CD4-positive, alpha-beta T cell treated with Interleukin-21 for 1 hour (primary cell): Measurements from ENCODE around the gene OLFML2B.
"Not testable (repeated sequence)": the region's sequence is repeated elsewhere in the genome, so short reads cannot be mapped to it uniquely, and the experiment has no call there.

Experiments
- DNase-seq: peaks from one replicate; pipeline ENCODE4 v3.0.0-alpha.2; 2020

OLFML2B gene

DNA sequence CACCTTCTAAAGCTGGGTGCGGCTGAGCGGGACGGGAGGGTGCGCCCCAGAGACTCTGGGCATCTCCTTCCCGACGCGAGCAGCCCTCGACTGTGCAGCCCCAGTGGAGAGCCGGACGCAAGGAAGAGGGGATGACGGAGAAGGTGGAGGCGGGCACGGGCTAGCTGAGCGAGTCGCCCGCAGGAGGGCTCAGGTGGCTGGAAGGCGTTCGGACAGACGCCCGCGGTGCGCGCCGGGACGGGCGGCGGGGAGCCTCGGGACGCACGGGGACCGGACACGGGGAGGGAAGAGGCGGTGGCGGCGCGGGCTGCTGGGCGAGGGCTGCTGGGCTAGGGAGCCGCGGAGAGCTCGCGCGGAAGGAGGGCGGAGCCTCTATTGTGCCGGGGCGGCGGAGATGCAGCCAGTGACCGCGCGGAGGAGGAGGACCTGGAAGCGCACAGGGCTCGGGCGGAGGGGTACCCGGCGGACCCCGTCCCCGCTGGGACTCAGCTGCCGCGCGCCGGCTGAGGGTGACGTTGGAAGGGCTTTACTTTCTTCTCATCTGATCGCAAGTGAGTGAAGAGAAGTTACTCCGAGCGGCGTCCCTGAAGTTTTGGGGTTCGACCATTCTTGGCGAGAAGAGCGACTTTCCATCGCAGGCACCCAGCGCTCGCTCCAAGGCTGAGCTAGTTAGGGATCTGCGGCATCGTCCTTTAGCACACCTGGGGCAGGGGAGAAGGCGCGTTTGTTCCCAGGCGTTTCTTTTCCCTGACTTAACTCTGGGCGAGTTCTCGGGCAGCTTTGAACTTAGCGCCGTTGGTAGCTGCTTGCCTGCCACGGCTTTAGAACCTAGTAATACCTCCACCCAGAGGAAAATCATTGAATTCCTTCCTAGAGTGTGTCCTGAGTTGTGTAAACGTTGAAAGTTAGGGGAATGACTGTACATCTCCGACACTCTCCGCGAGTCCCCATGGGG lies at the start of gene OLFML2B:
Gene OLFML2B (minus strand): TSS at position 323 of the 955 bp plus-strand sequence. CDS start 439 bp downstream, outside the sequence.
- peak; percentile 44 for DNase-seq

DNA sequence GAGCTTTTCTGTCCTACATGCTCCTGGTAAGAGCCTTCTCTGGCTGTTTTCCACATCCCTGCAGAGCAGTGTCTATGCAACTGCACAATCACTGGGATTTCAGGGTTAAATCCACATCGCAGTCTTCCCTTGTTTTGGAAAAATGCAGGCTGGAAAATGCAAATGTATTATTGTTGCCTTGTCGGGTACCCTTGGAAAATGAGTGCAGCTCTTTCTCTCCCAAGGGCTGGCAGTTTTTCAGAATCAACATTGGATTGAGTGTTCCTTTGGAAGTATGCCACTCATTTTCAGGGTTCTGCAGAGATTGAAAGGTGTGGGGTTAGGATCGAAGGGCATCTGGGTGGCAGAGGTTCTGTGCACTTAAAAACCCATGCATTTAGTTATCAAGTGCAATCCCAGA lies 49.1 kb upstream of the OLFML2B start:
- no peak for DNase-seq

DNA sequence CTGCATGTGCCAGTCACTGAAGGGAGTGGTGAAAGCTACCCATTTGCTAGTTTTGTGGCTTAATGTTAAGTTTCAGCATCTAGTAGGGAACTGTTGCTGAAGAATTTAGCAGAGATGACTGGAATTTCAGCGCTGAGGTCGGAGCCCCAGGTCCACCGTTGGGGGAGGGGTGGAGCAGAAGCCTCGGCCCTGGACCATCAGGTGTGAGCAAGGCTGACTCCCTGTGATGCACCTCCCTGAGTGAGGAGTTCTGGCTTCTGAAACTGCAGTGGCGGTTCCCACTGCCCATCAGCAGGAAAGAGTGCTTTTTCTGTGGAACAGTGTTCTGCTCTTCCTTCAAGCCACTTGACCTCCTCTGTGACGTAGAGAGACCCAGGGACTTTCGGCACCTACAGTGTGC lies 47.2 kb upstream of the OLFML2B start:
- no peak for DNase-seq

DNA sequence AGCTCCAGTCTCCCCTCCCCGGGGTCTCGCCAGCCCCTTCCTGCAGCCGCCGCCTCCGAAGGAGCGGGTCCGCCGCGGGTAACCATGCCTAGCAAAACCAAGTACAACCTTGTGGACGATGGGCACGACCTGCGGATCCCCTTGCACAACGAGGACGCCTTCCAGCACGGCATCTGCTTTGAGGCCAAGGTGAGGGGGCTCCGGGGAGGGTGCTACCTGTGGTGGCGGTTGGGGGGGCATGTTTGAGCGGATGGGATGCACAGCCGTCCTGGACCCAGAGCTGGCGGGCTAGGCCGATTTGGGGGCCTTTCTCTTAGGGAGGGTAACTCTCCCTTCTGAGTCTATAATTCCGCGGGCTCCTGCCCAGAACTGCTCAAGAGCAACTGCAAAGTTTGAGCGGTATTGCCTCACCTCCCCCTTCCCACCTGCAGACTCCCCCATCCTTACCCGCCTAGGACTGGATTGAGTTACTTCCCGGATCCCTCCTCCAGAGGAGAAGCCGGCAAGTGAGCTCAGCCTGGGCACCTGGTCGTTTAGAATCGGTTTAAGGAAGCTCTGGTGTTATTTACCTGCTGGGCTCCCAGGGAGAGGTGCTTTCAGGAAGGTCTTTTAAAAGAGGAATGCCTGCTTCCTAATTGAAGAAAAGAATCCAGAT lies 46.6 kb upstream of the OLFML2B start:
- no peak for DNase-seq

DNA sequence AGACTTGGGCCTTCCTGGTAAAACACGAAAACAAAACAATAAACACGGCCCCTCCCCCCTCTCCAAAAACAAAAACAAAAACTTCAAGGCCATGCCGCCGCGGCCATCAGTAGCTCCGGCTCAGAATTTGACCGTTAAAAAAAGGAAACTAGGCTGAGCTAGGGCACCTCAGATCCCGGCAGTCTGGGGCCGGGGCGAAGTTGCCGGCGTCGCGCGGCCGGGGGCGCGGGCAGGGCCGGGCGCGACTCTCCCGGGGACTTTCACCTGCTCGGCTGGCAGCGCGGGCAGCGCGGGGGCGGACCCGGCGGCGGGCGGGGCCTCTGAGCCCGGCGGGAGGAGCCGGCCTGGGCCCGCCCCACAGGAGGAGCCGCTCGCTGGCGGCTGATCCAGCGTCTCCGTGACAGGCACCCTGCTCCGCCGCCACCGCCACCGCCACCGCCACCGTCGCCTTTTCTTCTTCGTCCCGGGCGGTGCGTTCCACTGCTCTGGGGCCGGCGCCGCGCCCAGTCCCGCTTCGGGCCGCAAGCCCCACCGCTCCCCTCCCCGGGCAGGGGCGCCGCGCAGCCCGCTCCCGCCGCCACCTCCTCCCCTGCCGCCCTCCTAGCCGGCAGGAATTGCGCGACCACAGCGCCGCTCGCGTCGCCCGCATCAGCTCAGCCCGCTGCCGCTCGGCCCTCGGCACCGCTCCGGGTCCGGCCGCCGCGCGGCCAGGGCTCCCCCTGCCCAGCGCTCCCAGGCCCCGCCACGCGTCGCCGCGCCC lies 45.8 kb upstream of the OLFML2B start, which contains the start of gene NOS1AP:
Gene NOS1AP (plus strand): TSS at position 358 of the 760 bp plus-strand sequence. CDS start 487 bp downstream, outside the sequence.
- DNase-seq: peak; percentile 74

DNA sequence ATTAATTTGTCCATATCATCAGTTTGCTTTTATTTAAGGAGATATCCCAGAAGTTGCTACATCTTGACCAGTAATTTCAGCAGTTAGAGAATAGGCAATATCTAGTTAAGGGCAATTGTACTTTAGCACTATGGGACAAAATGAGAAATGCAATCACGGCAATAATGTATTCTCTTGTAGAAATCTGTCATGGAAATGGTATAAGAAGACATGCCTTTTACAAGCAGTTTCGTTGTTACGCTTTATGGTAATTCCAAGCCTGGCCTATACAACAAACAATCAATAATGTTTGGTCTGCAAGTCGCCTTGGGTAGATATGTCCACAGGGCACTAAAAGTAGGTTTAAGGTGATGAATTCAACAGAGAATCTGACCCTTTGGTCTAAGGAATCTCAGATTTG lies 44.6 kb upstream of the OLFML2B start:
- no peak for DNase-seq

DNA sequence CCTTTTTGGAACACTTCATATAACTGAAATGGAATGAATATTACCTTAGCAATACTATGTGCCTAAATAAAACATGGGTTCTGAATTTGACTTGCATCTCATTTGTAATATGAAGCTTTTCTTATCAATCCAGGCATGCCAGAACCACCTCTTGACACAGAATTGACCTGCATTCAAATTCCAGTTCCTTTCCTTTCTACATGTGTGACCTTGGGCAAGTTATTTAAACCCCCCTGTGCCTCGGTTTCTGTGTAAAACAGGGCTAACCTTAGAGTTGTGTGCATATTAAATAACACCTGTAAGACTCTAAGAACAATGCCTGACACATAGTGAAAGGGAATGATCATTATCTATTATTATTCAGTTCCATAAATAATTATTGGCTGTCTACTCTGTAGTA lies 43.8 kb upstream of the OLFML2B start:
- DNase-seq: no peak

DNA sequence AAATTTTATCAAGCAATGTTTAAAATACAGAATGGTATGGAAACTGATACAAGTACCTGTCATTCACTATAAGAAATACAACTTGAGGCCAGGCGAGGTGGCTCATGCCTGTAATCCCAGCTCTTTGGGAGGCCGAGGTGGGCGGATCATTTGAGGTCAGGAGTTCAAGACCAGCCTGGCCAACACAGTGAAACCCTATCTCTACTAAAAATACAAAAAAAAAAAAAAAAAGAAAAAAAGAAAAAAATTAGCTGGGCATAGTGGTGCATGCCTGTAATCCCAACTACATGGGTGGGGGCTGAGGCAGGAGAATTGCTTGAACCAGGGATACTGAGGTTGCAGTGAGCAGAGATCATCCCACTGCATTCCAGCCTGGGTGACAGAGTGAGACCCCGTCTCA lies 43.2 kb upstream of the OLFML2B start:
- not testable (repeated sequence) for DNase-seq

DNA sequence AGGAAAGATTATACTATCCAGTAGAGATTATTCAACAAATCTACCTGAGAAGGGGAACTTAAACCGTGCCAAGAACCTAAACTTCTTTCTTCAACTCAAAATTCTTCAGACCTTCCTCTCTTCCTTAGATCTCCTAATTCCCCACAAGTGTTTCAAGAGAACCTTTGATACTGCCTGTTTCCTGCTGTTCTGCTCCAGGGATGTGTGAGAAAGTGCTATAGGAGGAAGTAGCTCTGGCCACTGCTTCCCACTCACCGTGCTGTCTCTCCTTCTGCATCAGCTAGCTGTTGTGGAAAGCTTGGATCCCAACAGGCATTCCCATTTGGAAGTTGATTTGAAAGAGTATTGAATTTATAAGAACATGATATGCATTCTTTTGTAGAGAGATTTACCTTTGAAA lies 41.3 kb upstream of the OLFML2B start:
- no peak for DNase-seq

DNA sequence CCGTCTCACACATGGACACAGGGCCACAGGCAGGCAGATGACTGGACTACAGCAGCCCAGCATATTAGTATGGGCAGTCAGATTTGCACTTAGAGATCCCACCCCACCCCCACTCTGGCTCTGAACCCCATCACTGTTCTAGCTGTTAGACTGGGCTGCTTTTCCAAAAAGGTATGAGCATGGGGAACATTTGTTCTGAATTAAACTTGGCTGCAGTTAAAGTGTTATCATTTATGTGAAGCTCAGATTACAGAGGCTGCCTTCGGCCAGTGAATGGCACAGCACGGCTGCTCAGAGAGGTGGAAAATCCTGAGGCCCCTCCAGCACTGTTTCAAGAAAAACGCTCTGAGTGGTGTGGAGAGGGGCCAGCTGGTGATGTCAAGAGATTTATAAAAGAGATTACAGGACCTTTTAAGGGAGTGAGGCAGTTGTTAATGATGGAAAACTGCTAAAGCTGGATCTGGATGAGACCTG lies 38.9 kb upstream of the OLFML2B start:
- no peak for DNase-seq

DNA sequence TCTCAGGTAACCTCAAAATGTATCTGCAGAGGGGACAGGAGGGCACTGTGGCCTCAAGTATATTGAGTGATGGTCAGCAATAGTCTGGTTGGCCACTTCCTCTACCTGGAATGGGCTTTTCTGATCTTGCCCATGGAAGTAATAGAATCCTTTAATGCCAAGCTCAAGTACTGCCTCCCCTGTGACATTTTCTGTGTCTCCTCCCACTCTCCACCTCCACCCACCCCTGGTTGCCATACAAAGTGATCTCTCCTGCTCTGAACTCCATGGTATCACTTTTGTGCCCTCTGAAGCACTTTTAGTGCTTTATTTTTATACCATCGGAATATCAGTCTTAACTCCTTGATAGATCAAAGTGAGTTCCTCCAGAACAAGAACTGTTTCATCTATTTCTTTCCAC lies 36.6 kb upstream of the OLFML2B start:
- DNase-seq: no peak

DNA sequence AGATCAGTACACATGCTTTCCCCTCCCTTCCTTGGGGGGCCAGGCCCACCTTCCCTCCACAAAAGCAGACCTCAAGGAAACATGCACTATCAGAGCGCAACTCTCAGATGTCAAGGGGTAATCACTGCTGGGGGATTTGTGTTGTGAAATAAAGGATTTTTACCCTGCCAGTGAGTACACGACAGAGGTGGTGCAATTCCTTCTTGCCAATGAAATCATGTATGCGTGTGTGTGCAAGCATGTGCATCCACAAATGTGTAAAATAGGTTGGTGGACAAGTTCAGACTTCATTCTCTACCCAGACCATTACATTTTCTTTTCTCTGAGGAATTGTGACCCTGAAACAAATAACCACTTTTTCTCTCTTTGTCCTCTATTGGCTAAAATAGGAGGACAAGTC lies 36.1 kb upstream of the OLFML2B start:
- no peak for DNase-seq

DNA sequence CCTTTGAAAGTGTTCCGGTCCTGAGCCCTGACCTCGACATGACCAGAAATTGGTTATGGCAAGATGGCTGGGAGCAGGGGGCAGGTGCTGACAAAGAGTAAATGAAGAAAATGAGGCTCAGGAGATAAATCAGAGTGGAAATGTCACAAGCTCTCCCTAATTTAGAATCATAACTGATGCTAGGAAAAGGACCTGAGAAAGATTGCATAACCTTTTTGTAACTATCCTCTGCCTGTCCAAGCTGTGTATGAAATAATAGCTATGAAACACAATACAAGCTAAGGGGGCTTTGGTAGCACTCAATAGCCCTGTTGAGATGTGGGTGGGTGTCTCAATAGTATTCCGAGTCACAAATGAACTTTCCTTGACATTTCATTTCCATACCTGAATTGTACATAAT lies 32.9 kb upstream of the OLFML2B start:
- no peak for DNase-seq

DNA sequence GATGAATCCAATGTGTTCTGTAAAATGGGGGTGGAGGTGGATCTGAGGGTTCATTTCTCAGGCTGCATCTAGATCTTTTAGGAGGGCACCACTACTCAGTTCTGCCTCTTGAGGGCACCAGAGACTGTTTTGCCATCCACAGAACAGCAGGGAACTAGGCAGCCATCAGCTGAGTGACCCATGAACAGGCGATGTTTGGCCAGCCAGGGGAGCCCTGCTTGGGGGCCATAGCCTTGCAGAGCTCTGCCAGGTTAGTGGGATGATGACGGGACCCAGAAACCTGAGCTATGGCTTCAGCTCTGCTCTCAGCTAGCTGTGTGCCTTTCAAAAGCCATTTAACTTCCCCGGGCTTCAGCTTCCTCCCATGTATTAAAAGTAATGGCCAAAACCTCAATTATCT lies 32.4 kb upstream of the OLFML2B start:
- DNase-seq: peak; percentile 50

DNA sequence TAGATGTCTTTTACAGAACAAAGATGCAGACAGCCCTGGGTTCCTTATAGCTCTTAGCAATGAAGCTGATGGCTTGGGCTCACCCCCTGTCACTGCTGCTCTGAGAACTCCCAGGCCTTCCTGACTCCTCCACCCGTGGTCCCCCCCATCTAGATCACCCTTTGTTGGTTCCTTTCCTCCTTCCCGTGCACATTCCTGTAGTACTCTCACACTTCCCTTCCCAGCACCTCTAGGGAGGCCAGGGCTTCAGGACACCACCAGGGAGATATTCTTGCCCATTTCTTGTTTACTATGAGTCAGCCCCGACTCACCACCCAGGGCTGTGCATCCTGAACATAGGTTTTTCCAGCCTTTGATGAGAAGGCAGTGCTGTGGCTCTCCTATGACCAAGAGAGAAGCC lies 31.4 kb upstream of the OLFML2B start:
- no peak for DNase-seq

DNA sequence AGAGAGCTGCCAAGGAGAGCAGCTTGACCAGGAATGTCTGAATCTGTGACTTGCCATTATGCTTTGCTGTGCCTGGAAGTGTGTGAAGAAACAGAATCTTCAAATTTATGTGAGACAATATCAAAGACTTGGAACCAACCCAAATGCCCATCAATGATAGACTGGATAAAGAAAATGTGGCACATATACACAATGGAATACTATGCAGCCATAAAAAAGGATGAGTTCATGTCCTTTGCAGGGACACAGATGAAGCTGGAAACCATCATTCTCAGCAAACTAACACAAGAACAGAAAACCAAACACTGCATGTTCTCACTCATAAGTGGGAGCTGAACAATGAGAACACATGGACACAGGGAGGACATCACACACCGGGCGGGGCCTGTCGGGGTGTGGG lies 30.3 kb upstream of the OLFML2B start:
- not testable (repeated sequence) for DNase-seq

DNA sequence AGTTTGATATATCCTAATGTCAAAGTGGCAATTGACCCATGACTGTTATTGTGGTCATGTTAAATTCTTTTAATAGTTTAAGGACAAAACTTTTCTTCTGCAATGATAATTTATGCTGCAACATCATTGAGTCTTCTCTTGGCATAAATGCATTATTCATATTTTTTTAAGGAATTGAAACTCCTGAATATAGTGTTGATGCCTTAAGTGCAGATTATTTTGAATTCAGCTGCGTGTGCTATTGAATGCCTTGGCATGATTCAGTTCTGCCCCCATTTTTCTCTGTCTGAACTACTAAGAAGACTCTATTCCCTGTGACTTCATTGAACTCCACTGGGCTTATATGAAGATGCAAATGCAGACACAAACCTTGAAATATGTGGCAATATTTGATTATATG lies 23.3 kb upstream of the OLFML2B start:
- DNase-seq: no peak

DNA sequence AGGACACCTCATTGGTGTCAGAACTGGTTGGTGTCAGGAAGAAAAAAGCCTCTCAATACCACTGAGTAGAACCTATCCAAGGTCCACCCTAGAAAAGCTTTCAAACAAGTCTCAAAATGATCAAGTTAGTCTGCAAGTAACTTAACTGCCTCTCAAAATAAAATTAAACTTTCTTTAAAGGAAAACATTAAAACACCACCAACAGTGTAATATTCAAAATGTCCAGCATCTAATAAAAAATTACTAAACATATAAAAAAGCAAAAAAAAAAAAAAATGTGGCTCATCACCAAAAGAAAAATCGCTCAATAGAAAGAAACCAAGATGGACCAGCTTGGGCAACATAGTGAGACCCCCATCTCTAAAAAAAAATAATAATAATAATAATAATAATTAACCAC lies 18.7 kb upstream of the OLFML2B start:
- DNase-seq: no peak

DNA sequence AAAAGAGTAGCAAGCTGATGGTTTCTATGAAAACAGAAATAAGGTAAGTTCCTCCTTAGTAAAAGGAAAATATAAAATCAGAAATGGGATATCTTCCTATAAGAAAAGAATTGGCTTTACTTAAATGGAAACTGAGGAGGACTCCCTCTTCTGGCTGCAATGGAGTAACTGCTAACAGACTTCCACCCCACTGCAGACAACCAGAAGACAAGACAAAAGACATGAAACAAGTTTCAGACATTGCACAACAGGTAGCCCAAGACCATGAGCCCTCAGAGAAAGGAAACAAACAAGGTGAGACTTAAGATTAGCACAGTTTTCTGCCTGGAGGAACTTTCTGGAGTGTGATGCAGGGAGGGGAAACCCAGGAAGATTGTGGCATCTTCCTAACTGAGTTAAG lies 17.0 kb upstream of the OLFML2B start:
- no peak for DNase-seq

DNA sequence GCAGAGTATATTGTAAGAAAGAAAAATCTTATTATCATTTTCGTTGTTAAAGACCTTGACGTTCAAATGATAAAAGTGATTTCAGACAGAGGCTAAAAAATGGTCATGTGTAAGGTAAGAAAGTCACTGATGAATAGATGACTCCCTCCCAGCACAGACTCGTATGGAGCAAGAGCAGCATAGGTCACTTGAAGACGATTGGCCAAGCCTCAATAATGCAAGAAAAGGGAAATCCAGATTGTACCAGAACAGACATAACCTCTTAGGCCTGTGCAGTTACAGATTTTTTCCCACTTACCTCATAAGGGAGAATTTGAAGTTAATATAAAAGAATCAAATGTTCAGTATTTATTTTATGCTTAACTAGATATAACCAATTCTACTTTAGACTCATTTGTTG lies 16.3 kb upstream of the OLFML2B start:
- no peak for DNase-seq

DNA sequence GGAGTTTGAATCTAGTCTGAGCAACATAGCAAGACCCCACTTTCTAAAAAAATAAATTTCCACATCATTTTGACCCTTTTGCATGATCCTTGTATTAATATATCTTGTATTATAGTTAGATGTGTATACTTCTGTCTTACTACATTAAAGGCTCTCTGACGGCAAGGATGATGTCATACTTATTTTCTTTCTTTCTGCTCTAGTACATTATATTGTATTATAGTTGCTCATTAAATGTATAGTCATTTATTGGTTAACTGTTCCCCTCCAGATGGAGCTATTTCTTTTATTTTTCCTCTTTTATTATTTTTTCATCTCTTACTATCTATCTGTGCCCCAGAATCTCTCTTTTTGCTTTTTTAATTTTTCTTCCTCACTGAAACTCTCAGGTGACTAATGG lies 15.0 kb upstream of the OLFML2B start:
- no peak for DNase-seq

DNA sequence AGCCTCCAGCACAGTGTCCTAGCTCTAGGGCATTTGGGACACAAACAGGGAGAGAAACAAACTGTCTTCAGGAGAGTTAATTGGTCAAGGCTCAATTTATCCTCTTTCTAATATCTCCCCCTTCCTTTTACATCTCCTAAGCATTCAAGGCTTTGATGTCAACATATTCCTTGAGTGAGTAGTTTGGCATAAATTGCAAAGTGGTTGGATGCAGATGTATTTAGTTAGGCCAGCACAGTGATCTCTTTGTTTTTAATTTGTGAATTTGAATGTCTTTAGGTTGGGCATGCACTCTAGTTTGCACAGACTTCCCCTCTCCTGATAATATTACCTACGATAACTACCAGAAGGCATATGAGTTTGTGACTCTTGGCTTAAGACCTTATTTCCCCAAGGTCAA lies 12.5 kb upstream of the OLFML2B start:
- no peak for DNase-seq

DNA sequence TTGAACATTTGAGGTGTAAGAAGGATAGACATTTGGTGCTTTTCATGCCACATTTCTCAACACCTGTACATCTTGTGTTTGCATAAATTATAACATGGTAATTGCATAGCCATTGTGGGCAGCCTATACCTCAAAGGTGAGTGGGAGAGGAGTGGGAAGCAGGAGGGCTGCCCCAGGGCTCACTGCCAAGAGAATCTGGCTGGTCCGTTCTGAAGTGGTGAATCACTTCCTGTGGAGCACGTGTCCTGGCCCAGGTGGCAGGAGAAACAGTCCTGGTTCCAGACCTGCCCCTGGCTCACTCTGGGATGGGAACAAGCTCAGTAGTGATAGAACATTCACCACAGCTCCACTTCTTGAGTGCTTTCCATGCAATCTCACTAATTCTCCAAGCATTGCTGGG lies 11.6 kb upstream of the OLFML2B start:
- no peak for DNase-seq
